ENCODE measurements around the gene COBLL1.
A peak's percentile ranks its signal among the peaks of the same experiment; 100 is the strongest.

Gene COBLL1

GRCh38 chr2:164840458-164840929, 1.1 kb downstream of the COBLL1 start:
- Histone ChIP-seq H3K36me3 (ENCODE audit: control insufficient read depth in 2 of 2, insufficient read depth in 1 of 2, low read length in 2 of 2) (no peaks in the 10 kb centered on the region), H3K27ac (ENCODE audit: extremely low read depth, low read depth, low read length) (peak overlapping the region; percentile 95), H3K9me3 (ENCODE audit: control insufficient read depth, insufficient read depth, low read depth, low read length) (no peaks in the 10 kb centered on the region), H3K4me1 (ENCODE audit: control insufficient read depth, insufficient read depth, low read length) (peaks cover 21% of the 10 kb centered on the region), H3K4me3 (ENCODE audit: low read depth, low read length) (peak overlapping the region; percentile 87)
- ChIA-PET CTCF (interaction anchor here (0.6 to 2.8 kb wide), 5 partner anchors 39 to 1281 kb away, joined by 3 to 21 read pairs (median 5); no protein-coding TSS in a partner anchor), POLR2A (interaction anchor here (1.8 kb wide), 1 partner anchor 70 kb away, joined by 6 read pairs; no protein-coding TSS in a partner anchor)
- peak; percentile 45; the same call in 1 of the 2 replicates for TF ChIP-seq PATZ1 (tag by site-specific recombination; IDR thresholded peaks at IDR 0.05)
- no peak for TF ChIP-seq ZNF777 (tag by site-specific recombination; IDR thresholded peaks at IDR 0.05; ENCODE audit: borderline replicate concordance)
- TF ChIP-seq ZFHX2 (tag by site-specific recombination; conservative IDR thresholded peaks at IDR 0.05) = 0 out of 2 replicates have a peak, but pooled peaks have one; percentile 17
- TF ChIP-seq ZBTB20 (tag by site-specific recombination; IDR thresholded peaks at IDR 0.05) = peak; percentile 48; the same call in 1 of the 2 replicates
- no peak for TF ChIP-seq ZNF555 (tag by site-specific recombination; conservative IDR thresholded peaks at IDR 0.05)
- TF ChIP-seq ZNF747 (tag by site-specific recombination; IDR thresholded peaks at IDR 0.05) = no peak
- TF ChIP-seq SP2 (tag by site-specific recombination; IDR thresholded peaks at IDR 0.05) = peak; percentile 54
- TF ChIP-seq ZBTB49 (tag by site-specific recombination; IDR thresholded peaks at IDR 0.05; ENCODE audit: low read depth) = no peak
- TF ChIP-seq PRDM2 (tag by site-specific recombination; IDR thresholded peaks at IDR 0.05; ENCODE audit: borderline replicate concordance) = no peak
- TF ChIP-seq KLF8 (tag by site-specific recombination; IDR thresholded peaks at IDR 0.05) = peak; percentile 35; the same call in 1 of the 2 replicates
- no peak for TF ChIP-seq ZBTB17 (tag by site-specific recombination; IDR thresholded peaks at IDR 0.05)
- TF ChIP-seq ZSCAN4 (tag by site-specific recombination; IDR thresholded peaks at IDR 0.05) = no peak
- TF ChIP-seq KLF10 (tag by site-specific recombination; IDR thresholded peaks at IDR 0.05) = peak; percentile 96
- no peak for TF ChIP-seq ZNF561 (tag by site-specific recombination; IDR thresholded peaks at IDR 0.05; ENCODE audit: borderline replicate concordance)
- peak; percentile 90 for TF ChIP-seq ZNF335 (tag by site-specific recombination; conservative IDR thresholded peaks at IDR 0.05)
- no peak for TF ChIP-seq ZNF76 (tag by site-specific recombination; IDR thresholded peaks at IDR 0.05; ENCODE audit: borderline replicate concordance, low read depth)
- TF ChIP-seq ZBTB8A (tag by site-specific recombination; IDR thresholded peaks at IDR 0.05) = peak; percentile 91
- 0 out of 2 replicates have a peak, but pooled peaks have one; percentile 29 for TF ChIP-seq ZNF501 (tag by site-specific recombination; IDR thresholded peaks at IDR 0.05)
- no peak for TF ChIP-seq ZNF658 (tag by site-specific recombination; IDR thresholded peaks at IDR 0.05)
- TF ChIP-seq ZNF623 (tag by site-specific recombination; IDR thresholded peaks at IDR 0.05) = no peak
- TF ChIP-seq ZNF692 (tag by site-specific recombination; IDR thresholded peaks at IDR 0.05) = no peak
- no peak for TF ChIP-seq ZNF324 (tag by site-specific recombination; IDR thresholded peaks at IDR 0.05)
- peak; percentile 72; the same call in 1 of the 2 replicates for TF ChIP-seq KLF9 (tag by site-specific recombination; IDR thresholded peaks at IDR 0.05; ENCODE audit: low read depth)
- TF ChIP-seq ZBTB26 (tag by site-specific recombination; optimal IDR thresholded peaks at IDR 0.05) = peak; percentile 71

All from HEK293 (cell line).